KOPT-K1 (cell line): ENCODE measurements around the gene LRP1B.

Source experiments
- H3K27ac ChIP-seq: fragments of 200-600 bp; sonication (generic); 2 replicates; pipeline ENCODE4 v1.5.1; 2016; ENCODE audit warnings: antibody characterized with exemption, mild to moderate bottlenecking, low read depth, low read length; ENCODE audit not compliant: poor library complexity, severe bottlenecking
- H3K36me3 ChIP-seq: fragments of 200-600 bp; sonication (generic); 2 replicates; pipeline ENCODE4 v1.5.1; 2017; ENCODE audit warnings: antibody characterized with exemption, mild to moderate bottlenecking, low read length, moderate library complexity; ENCODE audit not compliant: insufficient read depth
- H3K9me3 ChIP-seq: fragments of 200-600 bp; sonication (generic); 2 replicates; pipeline ENCODE4 v1.5.1; 2017; ENCODE audit warnings: antibody characterized with exemption, low read length, mild to moderate bottlenecking; ENCODE audit not compliant: insufficient read depth, poor library complexity, severe bottlenecking

The LRP1B gene

GRCh38 chr2:141653184-141653583 lies 477.6 kb downstream of the LRP1B start:
- H3K36me3 ChIP-seq, result no peaks in the 10 kb centered on the region
- no peaks in the 10 kb centered on the region for H3K9me3 ChIP-seq
- H3K27ac ChIP-seq, result no peak overlapping the region

- Histone ChIP-seq H3K36me3 (no peaks in the 10 kb centered on the region), H3K27ac (no peak overlapping the region), H3K9me3 (no peaks in the 10 kb centered on the region)
Observed at GRCh38 chr2:141652308-141652707, 478.5 kb downstream of the LRP1B start.

- Histone ChIP-seq H3K36me3 (no peaks in the 10 kb centered on the region), H3K9me3 (no peaks in the 10 kb centered on the region), H3K27ac (no peak overlapping the region)
Observed at GRCh38 chr2:141647353-141647752, 483.5 kb downstream of the LRP1B start.

GRCh38 chr2:141641462-141641861 lies 489.4 kb downstream of the LRP1B start:
- no peaks in the 10 kb centered on the region for H3K36me3 ChIP-seq
- H3K9me3 ChIP-seq, result no peaks in the 10 kb centered on the region
- no peak overlapping the region for H3K27ac ChIP-seq

GRCh38 chr2:141639809-141640208 lies 491.0 kb downstream of the LRP1B start:
- no peaks in the 10 kb centered on the region for H3K36me3 ChIP-seq
- no peaks in the 10 kb centered on the region for H3K9me3 ChIP-seq

GRCh38 chr2:141633132-141633531 lies 497.7 kb downstream of the LRP1B start:
- H3K9me3 ChIP-seq, result no peaks in the 10 kb centered on the region
- no peak overlapping the region for H3K27ac ChIP-seq
- H3K36me3 ChIP-seq, result no peaks in the 10 kb centered on the region

More at GRCh38 chr2:141639809-141640208, 491.0 kb downstream of the LRP1B start:
- H3K27ac ChIP-seq, result no peak overlapping the region

- H3K9me3 ChIP-seq, result no peaks in the 10 kb centered on the region
Observed at GRCh38 chr2:141630407-141630930, 500.3 kb downstream of the LRP1B start.

GRCh38 chr2:141620372-141620771 lies 510.4 kb downstream of the LRP1B start:
- Histone ChIP-seq H3K9me3 (no peaks in the 10 kb centered on the region), H3K27ac (no peak overlapping the region), H3K36me3 (no peaks in the 10 kb centered on the region)

More at GRCh38 chr2:141630407-141630930, 500.3 kb downstream of the LRP1B start:
- no peak overlapping the region for H3K27ac ChIP-seq
- no peaks in the 10 kb centered on the region for H3K36me3 ChIP-seq

- H3K9me3 ChIP-seq, result no peaks in the 10 kb centered on the region
- no peaks in the 10 kb centered on the region for H3K36me3 ChIP-seq
- no peak overlapping the region for H3K27ac ChIP-seq
Observed at GRCh38 chr2:141618457-141618856, 512.4 kb downstream of the LRP1B start.

GRCh38 chr2:141611981-141612380 lies 518.8 kb downstream of the LRP1B start:
- H3K36me3 ChIP-seq, result no peaks in the 10 kb centered on the region
- no peak overlapping the region for H3K27ac ChIP-seq
- no peaks in the 10 kb centered on the region for H3K9me3 ChIP-seq

- H3K27ac ChIP-seq, result no peak overlapping the region
- H3K36me3 ChIP-seq, result no peaks in the 10 kb centered on the region
- no peaks in the 10 kb centered on the region for H3K9me3 ChIP-seq
Observed at GRCh38 chr2:141611176-141611571, 519.6 kb downstream of the LRP1B start.

- Histone ChIP-seq H3K9me3 (no peaks in the 10 kb centered on the region), H3K36me3 (no peaks in the 10 kb centered on the region), H3K27ac (no peak overlapping the region)
Observed at GRCh38 chr2:141610564-141611175, 520.1 kb downstream of the LRP1B start.

GRCh38 chr2:141605163-141605562 lies 525.7 kb downstream of the LRP1B start:
- no peaks in the 10 kb centered on the region for H3K9me3 ChIP-seq
- H3K27ac ChIP-seq, result no peak overlapping the region
- no peaks in the 10 kb centered on the region for H3K36me3 ChIP-seq

GRCh38 chr2:141601511-141602152 lies 529.2 kb downstream of the LRP1B start:
- H3K9me3 ChIP-seq, result no peaks in the 10 kb centered on the region
- no peaks in the 10 kb centered on the region for H3K36me3 ChIP-seq
- H3K27ac ChIP-seq, result no peak overlapping the region

- Histone ChIP-seq H3K9me3 (no peaks in the 10 kb centered on the region), H3K36me3 (no peaks in the 10 kb centered on the region), H3K27ac (no peak overlapping the region)
Observed at GRCh38 chr2:141599721-141600120, 531.1 kb downstream of the LRP1B start.

GRCh38 chr2:141598982-141599381 lies 531.8 kb downstream of the LRP1B start:
- H3K36me3 ChIP-seq, result no peaks in the 10 kb centered on the region
- H3K27ac ChIP-seq, result no peak overlapping the region
- H3K9me3 ChIP-seq, result peaks cover 2% of the 10 kb centered on the region
